Kasumi-1 (cell line): ENCODE data around the gene TCF4.

Experiments
- DNase-seq, 2 experiments: peaks; one replicate each; lab custom pipeline; 2025; lab: John Stamatoyannopoulos, UW

TCF4 gene

GRCh38 chr18:55179835-55180234 lies 408.2 kb downstream of the TCF4 start:
- no peak for DNase-seq

- DNase-seq, result no peak
Measured at GRCh38 chr18:55179425-55179824, 408.6 kb downstream of the TCF4 start.

DNA sequence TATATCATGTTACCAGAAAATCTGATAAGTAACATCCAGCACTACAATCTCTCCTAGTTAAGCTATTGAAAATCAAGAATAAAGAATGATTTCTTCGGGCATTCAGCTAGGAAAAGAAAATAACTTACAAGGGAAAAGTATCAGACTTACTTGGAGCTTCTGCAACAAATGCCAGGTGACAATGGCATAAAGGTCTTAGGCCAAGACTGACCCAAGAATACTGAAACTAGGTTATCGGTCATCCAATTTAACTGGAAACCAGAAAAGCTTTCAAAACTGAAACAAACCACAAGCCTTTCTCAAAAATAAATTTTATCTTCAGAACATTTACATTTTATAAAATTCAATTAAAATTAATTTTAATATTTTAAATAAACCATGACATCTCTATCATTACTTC lies 414.7 kb downstream of the TCF4 start:
- no peak for DNase-seq
